ENCODE data around the gene CDH13.

The CDH13 gene

GRCh38 chr16:83653785-83654184, 1027.0 kb downstream of the CDH13 start:
- no peak for DNase-seq

DNA sequence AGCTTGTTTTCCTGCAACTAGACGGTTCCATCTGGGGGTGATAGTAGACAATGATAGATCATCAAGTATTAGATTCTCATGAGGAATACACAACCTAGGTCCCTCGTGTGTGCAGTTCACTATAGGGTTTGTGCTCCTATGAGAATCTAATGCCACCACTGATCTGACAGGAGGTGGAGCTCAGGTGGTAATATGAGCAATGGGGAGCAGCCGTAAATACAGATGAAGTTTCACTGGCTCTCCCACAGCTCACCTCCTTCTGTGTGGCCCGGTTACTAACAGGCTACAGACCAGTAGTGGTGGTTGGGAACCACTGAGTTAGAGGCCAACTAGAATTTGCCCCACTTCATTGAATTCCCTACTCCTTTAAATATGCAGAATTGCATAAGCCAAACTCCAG, 1033.5 kb downstream of the CDH13 start:
- no peak for DNase-seq

GRCh38 chr16:83661656-83662055, 1034.9 kb downstream of the CDH13 start:
- no peak for DNase-seq

- DNase-seq = no peak
Measured at GRCh38 chr16:83666449-83666848, 1039.7 kb downstream of the CDH13 start.

- no peak for DNase-seq
Measured at GRCh38 chr16:83669456-83669855, 1042.7 kb downstream of the CDH13 start.

DNA sequence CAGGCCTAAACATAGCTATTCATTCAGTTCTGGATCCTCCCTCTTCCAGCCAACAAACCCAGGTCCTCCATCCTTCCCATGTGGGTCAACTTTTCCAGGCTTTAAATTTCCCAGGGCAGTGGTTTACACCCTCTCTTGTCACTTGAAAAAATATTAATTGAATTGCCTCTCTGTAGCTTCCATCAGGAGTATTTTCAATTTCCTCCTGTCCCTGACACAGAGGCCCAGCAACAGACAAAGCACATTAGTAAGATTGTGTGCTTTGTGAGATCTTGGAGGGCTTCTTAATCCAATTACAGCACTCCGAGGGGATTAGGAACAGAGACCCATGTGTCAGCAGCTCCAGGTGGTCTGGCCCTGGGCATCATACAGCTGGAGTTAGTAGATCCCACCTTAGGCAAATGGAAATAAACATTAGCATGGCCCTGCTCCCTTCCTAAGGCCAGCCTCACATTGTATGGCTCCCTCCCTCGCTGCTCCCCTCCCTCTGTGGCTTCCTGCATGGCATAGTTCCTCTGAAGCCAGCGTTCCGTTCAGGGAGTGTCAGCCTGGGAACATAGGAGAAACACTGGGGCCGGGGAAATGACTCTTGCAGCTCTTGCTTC, 1048.3 kb downstream of the CDH13 start:
- no peak for DNase-seq

- DNase-seq = no peak
Measured at GRCh38 chr16:83676086-83676485, 1049.3 kb downstream of the CDH13 start.

DNA sequence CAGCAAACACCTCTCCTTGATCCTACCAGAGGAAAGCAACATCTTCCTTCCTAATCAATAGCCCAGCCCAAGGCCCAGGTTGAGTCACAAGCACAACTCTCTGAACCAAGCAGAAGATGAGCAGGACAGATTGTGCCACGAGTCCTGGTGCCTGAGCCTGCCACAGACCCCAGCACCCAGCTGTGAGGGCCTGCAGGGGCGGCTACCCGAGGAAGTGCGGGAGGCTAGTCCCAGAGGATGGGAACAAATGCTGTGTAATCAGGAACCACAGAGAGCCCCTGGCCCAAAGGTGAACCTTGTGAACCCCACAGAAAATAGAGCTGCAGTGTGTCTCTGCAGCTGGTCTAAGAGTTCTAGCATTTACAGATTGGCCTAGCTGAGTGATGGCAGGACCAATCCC, 1054.2 kb downstream of the CDH13 start:
- no peak for DNase-seq

GRCh38 chr16:83681381-83681956, 1054.7 kb downstream of the CDH13 start:
- no peak for DNase-seq

GRCh38 chr16:83682116-83682867, 1055.5 kb downstream of the CDH13 start:
- DNase-seq = no peak

- DNase-seq = no peak
Measured at GRCh38 chr16:83682868-83683235, 1056.1 kb downstream of the CDH13 start.

GRCh38 chr16:83685615-83686165, 1058.9 kb downstream of the CDH13 start:
- no peak for DNase-seq

DNA sequence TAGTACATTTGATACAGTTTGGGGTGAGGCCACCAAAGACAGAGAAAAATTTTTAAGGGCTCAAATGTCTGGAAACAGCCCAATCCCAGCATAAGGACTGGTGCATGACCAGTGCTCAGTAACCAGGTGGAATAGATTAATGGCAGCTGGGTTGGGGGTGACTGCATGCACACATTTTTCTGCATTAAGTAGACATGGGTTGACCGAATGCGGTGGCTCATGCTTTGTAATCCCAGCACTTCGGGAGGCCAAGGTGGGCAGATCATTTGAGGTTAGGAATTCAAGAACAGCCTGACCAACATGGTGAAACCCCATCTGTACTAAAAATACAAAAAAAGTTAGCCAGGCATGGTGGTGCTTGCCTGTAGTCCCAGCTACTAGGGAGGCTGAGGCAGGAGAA, 1060.0 kb downstream of the CDH13 start:
- DNase-seq = no peak

DNA sequence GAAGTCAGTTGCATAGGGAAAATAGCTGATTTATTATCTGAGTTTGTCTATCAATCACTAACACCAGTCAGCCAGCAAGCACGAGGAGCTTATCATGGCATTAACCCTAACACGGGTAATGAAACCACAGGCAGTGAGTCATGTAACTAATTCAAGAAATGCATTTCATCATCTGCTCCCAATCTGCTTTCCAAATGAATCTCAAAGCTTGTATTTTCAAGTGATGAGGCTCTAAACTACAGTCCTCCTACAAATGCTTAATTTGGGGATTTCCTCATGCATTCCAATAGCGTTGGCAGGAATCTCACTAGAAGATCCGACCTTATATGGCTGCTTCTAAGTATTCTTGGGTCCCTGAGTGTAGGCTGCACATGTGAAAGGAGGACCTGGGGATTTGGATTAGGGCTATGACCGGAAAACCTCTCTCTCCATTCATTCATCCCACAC, 1062.6 kb downstream of the CDH13 start:
- no peak for DNase-seq

DNA sequence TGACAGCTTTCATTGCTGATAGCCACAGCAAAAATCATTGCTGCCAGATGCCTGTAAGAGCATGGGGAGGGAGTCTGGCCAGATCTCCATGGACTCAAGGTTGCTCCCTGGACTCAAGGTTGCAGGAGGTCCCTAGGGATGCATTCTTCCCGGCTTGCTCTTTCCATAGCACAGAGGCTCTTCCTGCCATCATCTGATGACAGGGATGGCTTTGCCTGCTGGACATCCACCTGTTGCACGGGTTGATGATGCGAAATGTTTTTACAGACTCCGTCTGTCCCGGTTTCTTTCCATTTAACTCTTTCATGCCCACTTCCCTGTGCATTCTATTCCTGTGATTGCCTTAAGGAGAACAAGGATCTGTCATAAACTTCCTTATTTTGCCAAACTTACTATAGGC, 1065.5 kb downstream of the CDH13 start:
- no peak for DNase-seq

- DNase-seq = no peak
Measured at GRCh38 chr16:83698964-83699363, 1072.2 kb downstream of the CDH13 start.

GRCh38 chr16:83699817-83700216, 1073.0 kb downstream of the CDH13 start:
- no peak for DNase-seq

- no peak for DNase-seq
Measured at GRCh38 chr16:83700918-83701317, 1074.1 kb downstream of the CDH13 start.

DNA sequence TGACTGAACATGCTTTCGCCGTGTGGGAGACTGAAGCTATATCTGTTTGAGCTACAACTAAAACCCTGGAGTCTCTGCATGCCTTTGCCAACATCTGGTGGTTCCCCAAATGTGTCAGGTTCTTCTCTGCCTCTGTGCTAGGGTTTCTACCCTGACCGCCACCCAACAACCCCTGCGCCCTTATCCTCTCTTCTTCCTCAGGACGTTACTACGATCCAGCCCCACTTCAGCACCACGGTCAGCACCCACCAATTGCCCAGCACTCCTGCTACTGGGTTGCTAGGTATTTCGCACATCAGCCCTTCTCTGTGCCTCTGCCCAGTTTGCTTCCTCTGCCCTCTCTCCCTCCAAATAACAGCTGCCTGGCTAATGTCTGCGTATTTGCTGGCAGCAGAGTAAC, 1074.7 kb downstream of the CDH13 start:
- DNase-seq = no peak

GRCh38 chr16:83704656-83705055, 1077.9 kb downstream of the CDH13 start:
- DNase-seq = no peak

- DNase-seq = no peak
Measured at GRCh38 chr16:83705856-83706255, 1079.1 kb downstream of the CDH13 start.

- DNase-seq = no peak
Measured at GRCh38 chr16:83706394-83706793, 1079.6 kb downstream of the CDH13 start.

DNA sequence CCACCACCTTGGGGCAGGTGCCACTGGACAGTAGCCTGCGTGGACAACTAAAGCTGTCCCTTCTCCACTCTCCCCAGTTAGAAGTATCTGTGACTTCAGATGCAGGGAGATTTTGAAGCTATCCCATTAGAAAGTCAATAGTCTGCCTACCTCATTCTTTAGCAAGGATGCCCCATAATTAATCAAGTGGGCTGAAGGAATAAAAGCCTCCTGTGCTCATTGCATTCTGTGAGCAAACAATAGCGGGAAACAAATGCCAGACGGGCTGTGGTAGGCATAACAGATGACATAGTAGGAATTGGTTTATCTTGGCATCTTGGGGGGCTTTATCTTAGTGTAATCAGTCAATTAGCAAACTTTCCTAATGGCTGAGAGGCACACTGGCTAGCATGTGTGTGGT, 1084.3 kb downstream of the CDH13 start:
- DNase-seq = no peak

DNA sequence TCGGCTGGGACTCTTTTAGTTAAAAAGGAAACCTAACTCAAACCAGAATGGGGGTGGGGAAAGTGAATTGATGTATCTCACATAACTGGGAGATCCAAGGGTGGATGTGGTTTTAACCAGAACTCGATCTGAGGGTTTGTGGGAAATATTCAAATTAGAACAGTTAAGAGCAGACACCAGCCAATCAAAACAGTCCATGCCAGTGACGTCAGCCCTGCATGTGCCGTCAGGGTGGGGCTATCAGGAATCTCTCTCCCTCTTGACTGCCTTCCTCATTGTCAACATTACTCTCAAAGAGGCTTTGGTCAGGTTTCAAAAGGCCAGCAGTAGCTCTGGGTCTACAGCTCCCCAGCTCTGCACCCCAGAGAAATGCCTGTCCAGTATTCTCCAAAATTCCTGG, 1086.8 kb downstream of the CDH13 start:
- no peak for DNase-seq

All from T1000 (cell line).